OCI-LY3 (cell line): ENCODE results near the gene DDIT3.

Source experiments
- CTCF ChIP-seq: fragments of 200-600, 300-600 bp; sonication (generic); IDR thresholded peaks from 2 replicates; pipeline ENCODE4 v1.5.1; 2014; ENCODE audit warnings: antibody characterized with exemption, low read length, low read depth
- EZH2phosphoT487 ChIP-seq: fragments of 200-600 bp; shearing (Covaris generic); IDR thresholded peaks from 2 replicates; pipeline ENCODE4 v1.6.1; 2018; ENCODE audit warnings: antibody characterized with exemption, mixed run types, low read depth

- no peak for TF ChIP-seq CTCF
- no peak for TF ChIP-seq EZH2phosphoT487
These were observed at the start of gene DDIT3 for GRCh38 chr12:57520053-57520818.
